ENCODE results near the gene RHBG.

DNA sequence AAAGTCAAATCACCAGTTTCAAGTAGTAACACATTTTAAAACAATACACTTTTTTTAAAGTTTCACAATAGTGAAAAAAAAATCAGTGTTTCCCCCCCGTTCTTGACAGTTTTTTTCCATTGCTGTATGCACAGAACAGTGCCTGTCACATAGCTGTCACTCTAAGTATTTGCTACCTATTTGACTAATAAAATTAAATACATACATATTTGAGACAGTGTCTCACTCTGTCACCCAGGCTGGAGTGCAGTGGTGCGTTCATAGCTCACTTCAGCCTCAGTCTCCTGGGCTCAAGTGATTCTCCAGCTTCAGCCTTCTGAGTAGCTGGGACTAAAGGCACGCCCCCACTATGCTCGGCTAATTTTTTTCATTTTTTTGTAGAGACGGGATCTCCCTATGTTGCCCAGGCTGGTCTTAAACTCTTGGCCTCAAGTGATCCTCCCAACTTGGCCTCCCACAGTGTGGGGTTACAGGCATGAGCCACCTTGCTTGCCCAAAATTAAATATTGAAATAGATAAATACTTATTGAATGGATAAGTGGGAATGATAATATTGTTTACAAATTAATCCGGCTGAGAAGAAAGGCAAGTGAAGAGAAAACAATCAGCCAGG is 12.6 kb upstream of the RHBG start:
- TF ChIP-seq, protein P1, sequence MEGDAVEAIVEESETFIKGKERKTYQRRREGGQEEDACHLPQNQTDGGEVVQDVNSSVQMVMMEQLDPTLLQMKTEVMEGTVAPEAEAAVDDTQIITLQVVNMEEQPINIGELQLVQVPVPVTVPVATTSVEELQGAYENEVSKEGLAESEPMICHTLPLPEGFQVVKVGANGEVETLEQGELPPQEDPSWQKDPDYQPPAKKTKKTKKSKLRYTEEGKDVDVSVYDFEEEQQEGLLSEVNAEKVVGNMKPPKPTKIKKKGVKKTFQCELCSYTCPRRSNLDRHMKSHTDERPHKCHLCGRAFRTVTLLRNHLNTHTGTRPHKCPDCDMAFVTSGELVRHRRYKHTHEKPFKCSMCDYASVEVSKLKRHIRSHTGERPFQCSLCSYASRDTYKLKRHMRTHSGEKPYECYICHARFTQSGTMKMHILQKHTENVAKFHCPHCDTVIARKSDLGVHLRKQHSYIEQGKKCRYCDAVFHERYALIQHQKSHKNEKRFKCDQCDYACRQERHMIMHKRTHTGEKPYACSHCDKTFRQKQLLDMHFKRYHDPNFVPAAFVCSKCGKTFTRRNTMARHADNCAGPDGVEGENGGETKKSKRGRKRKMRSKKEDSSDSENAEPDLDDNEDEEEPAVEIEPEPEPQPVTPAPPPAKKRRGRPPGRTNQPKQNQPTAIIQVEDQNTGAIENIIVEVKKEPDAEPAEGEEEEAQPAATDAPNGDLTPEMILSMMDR (optimal IDR thresholded peaks at IDR 0.05 in 1 of 3, IDR thresholded peaks at IDR 0.05 in 1 of 3, conservative IDR thresholded peaks at IDR 0.05 in 1 of 3; ENCODE audit: extremely low read depth in 1 of 3, insufficient read depth in 2 of 3, low read length in 3 of 3): no peak
- no peak for TF ChIP-seq EZH2 (IDR thresholded peaks at IDR 0.05; ENCODE audit: low read length)

Measured in keratinocyte (primary cell).